K562 (cell line): ENCODE measurements around the gene SON. TPM values are rescaled to one million over a fixed set of nuclear protein-coding genes. Genes with fewer than 3 reads are reported as not detected.

Experiments
- ATAC-seq: fragments of 200-7000 bp; cut with Tn5 transposase; 3 replicates; pipeline ENCODE4 v1.9.1; 2020; ENCODE audit warnings: moderate library complexity
- BruUV-seq: library from RNA; stranded (reverse); fragments of 400-500 nt; replicated peaks from 2 replicates; lab custom pipeline; 2021; lab: Mats Ljungman, UMichigan
- CTCF ChIA-PET: fragments of 300-600 bp; formaldehyde crosslinking; extraction: SDS; loops from one replicate; lab custom pipeline; 2021; ENCODE audit warnings: low intra/inter-chr PET ratio; lab: Yijun Ruan, JAX
- POLR2A ChIA-PET: fragments of 300-600, 350-650 bp; sonication (Branson Sonifier 250); formaldehyde crosslinking; extraction: SDS; loops from one replicate; lab custom pipeline; 2021; ENCODE audit warnings: antibody characterized with exemption, inconsistent platforms; lab: Yijun Ruan, JAX
- DNase-seq, 4 experiments: peaks; one replicate each; pipeline versions ENCODE4 v3.0.0 to v3.0.0-alpha.2; 2011 to 2018; ENCODE audit warnings: low spot score in 3 of 4, mixed read lengths in 3 of 4; ENCODE audit errors: extremely low read depth in 1 of 4
- FAIRE-seq: peaks from 2 replicates; lab custom pipeline; 2011; peaks lifted over from hg19 to GRCh38; lab: Jason Lieb, UNC
- H2AFZ ChIP-seq: 2 replicates; pipeline ENCODE4 v1.6.0; 2011; ENCODE audit warnings: low read depth, low read length, control low read depth, inconsistent platforms
- H3K27ac ChIP-seq: fragments of 200-600 bp; 3 replicates; pipeline ENCODE4 v1.8.0; 2011; ENCODE audit warnings: low read depth, mild to moderate bottlenecking, control low read depth, inconsistent platforms, low read length, moderate library complexity, mixed read lengths; ENCODE audit errors: extremely low read depth
- H3K27me3 ChIP-seq, 2 experiments: fragments of 300-600 bp in 1 of 2; 2 replicates in 1 of 2; 3 replicates in 1 of 2; pipeline versions ENCODE4 v1.6.0 to v1.8.0; 2011; ENCODE audit warnings: inconsistent platforms in 2 of 2, low read length in 2 of 2, mild to moderate bottlenecking in 1 of 2, mixed read lengths in 1 of 2, moderate library complexity in 1 of 2; ENCODE audit not compliant: control insufficient read depth in 2 of 2, insufficient read depth in 2 of 2
- H3K36me3 ChIP-seq: fragments of 300-600 bp; 3 replicates; pipeline ENCODE4 v1.8.0; 2011; ENCODE audit warnings: mild to moderate bottlenecking, low read length, inconsistent platforms; ENCODE audit not compliant: control insufficient read depth, insufficient read depth
- H3K4me1 ChIP-seq, 2 experiments: fragments of 200-600 bp in 1 of 2; replicated peaks in 1 of 2; 2 replicates in 1 of 2; 3 replicates in 1 of 2; pipeline versions ENCODE4 v1.5.1 to v1.8.0; 2011; ENCODE audit warnings: inconsistent platforms in 2 of 2, low read length in 2 of 2, mild to moderate bottlenecking in 1 of 2, mixed read lengths in 1 of 2, moderate library complexity in 1 of 2; ENCODE audit not compliant: control insufficient read depth in 2 of 2, insufficient read depth in 2 of 2
- H3K4me2 ChIP-seq: 2 replicates; pipeline ENCODE4 v1.6.1; 2011; ENCODE audit warnings: low read length, control low read depth, inconsistent platforms, mixed read lengths; ENCODE audit not compliant: insufficient read depth
- H3K4me3 ChIP-seq: fragments of 200-600 bp; sonication (generic), shearing (Covaris generic); 2 replicates; pipeline ENCODE4 v1.5.1; 2016; ENCODE audit warnings: control low read depth, inconsistent platforms
- H3K79me2 ChIP-seq: fragments of 200-600 bp; 3 replicates; pipeline ENCODE4 v1.8.0; 2011; ENCODE audit warnings: low read length, inconsistent platforms; ENCODE audit not compliant: control insufficient read depth, insufficient read depth
- H3K9ac ChIP-seq, 2 experiments: 2 replicates each; pipeline versions ENCODE4 v1.6.0 to v1.6.1; 2011; ENCODE audit warnings: low read depth in 2 of 2, low read length in 2 of 2, control low read depth in 1 of 2, inconsistent platforms in 1 of 2, mild to moderate bottlenecking in 1 of 2, mixed read lengths in 1 of 2; ENCODE audit not compliant: insufficient read depth in 1 of 2
- H3K9me1 ChIP-seq: one replicate; pipeline ENCODE4 v1.6.0; 2011; ENCODE audit warnings: inconsistent platforms, mild to moderate bottlenecking, low read length, moderate library complexity; ENCODE audit not compliant: control insufficient read depth, insufficient read depth
- H3K9me3 ChIP-seq: replicated peaks from 2 replicates; pipeline ENCODE4 v1.5.1; 2011; ENCODE audit warnings: low read depth, low read length, inconsistent platforms; ENCODE audit not compliant: control insufficient read depth, insufficient read depth
- H4K20me1 ChIP-seq: replicated peaks from 2 replicates; pipeline ENCODE4 v1.6.1; 2011; ENCODE audit warnings: low read length, inconsistent platforms, mixed read lengths; ENCODE audit not compliant: control insufficient read depth, insufficient read depth
- EGR1 ChIP-seq: fragments of 450-650 bp; conservative IDR thresholded peaks from 2 replicates; pipeline ENCODE4 v1.6.1; 2017; ENCODE audit warnings: mild to moderate bottlenecking
- LCOR ChIP-seq: sonication (generic); formaldehyde crosslinking; IDR thresholded peaks from 2 replicates; pipeline ENCODE4 v1.8.0; 2022; ENCODE audit warnings: mild to moderate bottlenecking, missing genetic modification reagents
- PHF21A ChIP-seq: fragments of 450-650 bp; IDR thresholded peaks from 2 replicates; pipeline ENCODE4 v1.6.1; 2017; ENCODE audit warnings: low read depth, borderline replicate concordance
- POLR2AphosphoS5 ChIP-seq: IDR thresholded peaks from 2 replicates; pipeline ENCODE4 v1.6.1; 2011; ENCODE audit warnings: mild to moderate bottlenecking, low read depth, low read length, moderate library complexity; ENCODE audit not compliant: control insufficient read depth, insufficient read depth
- PTTG1 ChIP-seq: fragments of 450-650 bp; IDR thresholded peaks from 2 replicates; pipeline ENCODE4 v1.6.1; 2016; ENCODE audit warnings: low read depth, mild to moderate bottlenecking, missing genetic modification characterization, missing compliant biosample characterization
- SAP30 ChIP-seq: fragments of 200-600 bp; sonication (generic); IDR thresholded peaks from 2 replicates; pipeline ENCODE4 v1.6.1; 2012; ENCODE audit warnings: borderline replicate concordance, low read depth, mild to moderate bottlenecking, moderate library complexity, low read length, control low read depth, inconsistent platforms; ENCODE audit not compliant: insufficient read depth, poor library complexity, severe bottlenecking
- SOX6 ChIP-seq: fragments of 450-650 bp; IDR thresholded peaks from 2 replicates; pipeline ENCODE4 v1.6.1; 2014; ENCODE audit warnings: mild to moderate bottlenecking
- STAG1 ChIP-seq: sonication (generic); formaldehyde crosslinking; IDR thresholded peaks from 2 replicates; pipeline ENCODE4 v1.5.0; 2020; ENCODE audit warnings: missing genetic modification reagents, borderline replicate concordance
- STAT5B ChIP-seq: fragments of 250-450 bp; sonication (Bioruptor Pico); IDR thresholded peaks from 2 replicates; pipeline ENCODE4 v1.8.0; 2021; ENCODE audit warnings: mild to moderate bottlenecking, inconsistent platforms
- ZBTB33 ChIP-seq: sonication (generic); formaldehyde crosslinking; IDR thresholded peaks from 2 replicates; pipeline ENCODE4 v1.8.1; 2023; ENCODE audit warnings: mild to moderate bottlenecking, missing genetic modification reagents
- ZNF217 ChIP-seq: sonication (generic); formaldehyde crosslinking; IDR thresholded peaks from 2 replicates; pipeline ENCODE4 v1.8.0; 2022; ENCODE audit warnings: mild to moderate bottlenecking, missing genetic modification reagents
- ZNF23 ChIP-seq: fragments of 250-450 bp; sonication (Bioruptor Pico); IDR thresholded peaks from 2 replicates; pipeline ENCODE4 v1.4.0; 2020; ENCODE audit warnings: mild to moderate bottlenecking
- ZNF274 ChIP-seq: IDR thresholded peaks from 2 replicates; pipeline ENCODE4 v1.6.1; 2011; ENCODE audit warnings: low read depth, mild to moderate bottlenecking, low read length, moderate library complexity, borderline replicate concordance
- WGBS: fragments of 100-300 bp; shearing (Covaris generic); methylation state at CpG from one replicate; pipeline ENCODE4 v1.1.6; 2016; ENCODE audit warnings: low coverage, mixed read lengths; ENCODE audit not compliant: insufficient coverage; ENCODE audit errors: missing lambda C conversion rate; 5-methylcytosine and 5-hydroxymethylcytosine counted together
- in situ Hi-C: fragments of 300-500 bp; cut with MboI; formaldehyde crosslinking; loops from 4 replicates; pipeline ENCODE4 v1.15.0; 2018; ENCODE audit warnings: inconsistent platforms, mixed read lengths
- intact Hi-C: fragments of 100-400 bp; cut with micrococcal nuclease; formaldehyde crosslinking; loops from 2 replicates; pipeline ENCODE4 v1.14.2; 2022
- polyA plus RNA-seq, 8 experiments: library from polyadenylated mRNA; depleted of rRNA in 4 of 8; stranded (reverse) in 5 of 8; unstranded in 3 of 8; fragments of >200 nt; fragmentation: Nextera tagmentation in 2 of 8; fragmentation: Illumina TruSeq in 1 of 8; extraction: Ambion mirVana in 2 of 8; extraction: Trizol in 1 of 8; gene quantifications; 2 replicates each; pipeline versions ENCODE4 v1.2.1 to v1.2.3, GENCODE V29; 2011 to 2014; ENCODE audit warnings: inconsistent platforms in 1 of 8, missing spikeins in 1 of 8
- total RNA-seq, 7 experiments: library from RNA; depleted of rRNA in 6 of 7; stranded (reverse); fragments of >200 nt in 6 of 7; fragmentation: Illumina TruSeq in 2 of 7; extraction: Trizol in 2 of 7; gene quantifications; 2 replicates each; pipeline versions ENCODE4 v1.2.1 to v1.2.3, GENCODE V29; 2011 to 2021; ENCODE audit warnings: low replicate concordance in 1 of 7
- TF ChIP-seq, protein P1 (sequence below): sonication (generic); formaldehyde crosslinking; IDR thresholded peaks from 2 replicates; pipeline ENCODE4 v1.8.0; 2022; ENCODE audit warnings: mild to moderate bottlenecking, missing genetic modification reagents

SON gene
- total and polyA plus RNA-seq, 9 of the 15 experiments (the other 6 are each of a cell fraction or from before 2014, with no cell fraction given) = 105 to 742 (median 187) TPM

DNA sequence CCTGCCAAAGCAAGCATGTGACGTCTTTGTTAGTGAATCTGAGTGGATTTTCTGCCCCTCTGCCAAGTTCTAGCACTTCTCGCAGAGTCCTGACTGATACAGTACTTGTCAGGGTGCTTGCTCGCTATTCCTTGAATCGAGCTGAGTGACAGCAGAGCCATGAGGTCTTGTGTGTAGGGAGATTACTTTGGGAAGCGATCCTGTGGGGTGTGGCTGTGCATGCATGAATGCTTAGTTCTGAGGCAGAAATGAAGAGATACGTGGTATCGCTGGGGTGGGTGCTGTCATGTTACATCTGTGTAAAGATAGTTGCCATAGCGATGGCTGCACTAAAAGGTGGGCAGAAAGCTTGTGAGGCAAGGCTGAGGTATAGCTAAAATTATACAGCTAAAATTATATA, 32.0 kb upstream of the SON start (continued):
- TF ChIP-seq, protein P1, sequence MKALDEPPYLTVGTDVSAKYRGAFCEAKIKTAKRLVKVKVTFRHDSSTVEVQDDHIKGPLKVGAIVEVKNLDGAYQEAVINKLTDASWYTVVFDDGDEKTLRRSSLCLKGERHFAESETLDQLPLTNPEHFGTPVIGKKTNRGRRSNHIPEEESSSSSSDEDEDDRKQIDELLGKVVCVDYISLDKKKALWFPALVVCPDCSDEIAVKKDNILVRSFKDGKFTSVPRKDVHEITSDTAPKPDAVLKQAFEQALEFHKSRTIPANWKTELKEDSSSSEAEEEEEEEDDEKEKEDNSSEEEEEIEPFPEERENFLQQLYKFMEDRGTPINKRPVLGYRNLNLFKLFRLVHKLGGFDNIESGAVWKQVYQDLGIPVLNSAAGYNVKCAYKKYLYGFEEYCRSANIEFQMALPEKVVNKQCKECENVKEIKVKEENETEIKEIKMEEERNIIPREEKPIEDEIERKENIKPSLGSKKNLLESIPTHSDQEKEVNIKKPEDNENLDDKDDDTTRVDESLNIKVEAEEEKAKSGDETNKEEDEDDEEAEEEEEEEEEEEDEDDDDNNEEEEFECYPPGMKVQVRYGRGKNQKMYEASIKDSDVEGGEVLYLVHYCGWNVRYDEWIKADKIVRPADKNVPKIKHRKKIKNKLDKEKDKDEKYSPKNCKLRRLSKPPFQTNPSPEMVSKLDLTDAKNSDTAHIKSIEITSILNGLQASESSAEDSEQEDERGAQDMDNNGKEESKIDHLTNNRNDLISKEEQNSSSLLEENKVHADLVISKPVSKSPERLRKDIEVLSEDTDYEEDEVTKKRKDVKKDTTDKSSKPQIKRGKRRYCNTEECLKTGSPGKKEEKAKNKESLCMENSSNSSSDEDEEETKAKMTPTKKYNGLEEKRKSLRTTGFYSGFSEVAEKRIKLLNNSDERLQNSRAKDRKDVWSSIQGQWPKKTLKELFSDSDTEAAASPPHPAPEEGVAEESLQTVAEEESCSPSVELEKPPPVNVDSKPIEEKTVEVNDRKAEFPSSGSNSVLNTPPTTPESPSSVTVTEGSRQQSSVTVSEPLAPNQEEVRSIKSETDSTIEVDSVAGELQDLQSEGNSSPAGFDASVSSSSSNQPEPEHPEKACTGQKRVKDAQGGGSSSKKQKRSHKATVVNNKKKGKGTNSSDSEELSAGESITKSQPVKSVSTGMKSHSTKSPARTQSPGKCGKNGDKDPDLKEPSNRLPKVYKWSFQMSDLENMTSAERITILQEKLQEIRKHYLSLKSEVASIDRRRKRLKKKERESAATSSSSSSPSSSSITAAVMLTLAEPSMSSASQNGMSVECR (CRISPR knock-in tag) = no peak
- TF ChIP-seq SAP30 (peak; percentile 30), POLR2AphosphoS5 (peak; percentile 56; the same call in 1 of the 2 replicates)

GRCh38 chr21:33511639-33512038, 31.2 kb upstream of the SON start:
- ChIA-PET POLR2A (interaction anchor here (1.0 kb wide), 3 partner anchors 18 to 40 kb away, joined by 3 read pairs; no protein-coding TSS in a partner anchor), CTCF (no interaction called here)
- Histone ChIP-seq H3K4me2 (no peak overlapping the region), H2AFZ (no peak overlapping the region), H3K27ac (no peak overlapping the region), H4K20me1 (no peaks in the 10 kb centered on the region), H3K9me1 (no peaks in the 10 kb centered on the region), H3K4me3 (no peak overlapping the region), H3K9ac (no peak overlapping the region), H3K79me2 (no peaks in the 10 kb centered on the region; the same call in 2 of the 3 replicates), H3K27me3 (no peaks in the 10 kb centered on the region), H3K9me3 (no peaks in the 10 kb centered on the region), H3K36me3 (peaks cover 95% of the 10 kb centered on the region), H3K4me1 (peaks cover 0 to 9% of the 10 kb centered on the region in 2 experiments; a peak in 3 of 5 replicates)
- in situ Hi-C loops (no loop called here), intact Hi-C loops (no loop called here)
- DNase-seq (no peak), ATAC-seq (no peak), FAIRE-seq (no peak)
- WGBS = 99% methylated on average over 4 of the region's 4 CpGs
- BruUV-seq = no TSS peak
- TF ChIP-seq ZNF217 (CRISPR knock-in tag) (no peak), ZBTB33 (CRISPR knock-in tag) (no peak), EGR1 (no peak), LCOR (CRISPR knock-in tag) (no peak), STAT5B (no peak), SOX6 (no peak), PHF21A (no peak), PTTG1 (no peak), STAG1 (CRISPR knock-in tag) (no peak), ZNF274 (no peak), ZNF23 (CRISPR knock-in tag) (no peak)
